GM23338 (cell line): ENCODE data around the gene NR1H3. TPM values are rescaled to one million over a fixed set of nuclear protein-coding genes. Genes with fewer than 3 reads are reported as not detected.

Experiments used
- ATAC-seq: fragments of 200-7000 bp; cut with Tn5 transposase; 3 replicates; pipeline ENCODE4 v1.9.1; 2020
- DNase-seq: peaks from one replicate; pipeline ENCODE4 v3.0.0-alpha.2; 2015; ENCODE audit warnings: low spot score
- H2AFZ ChIP-seq: fragments of 200-600 bp; sonication (generic); 2 replicates; pipeline ENCODE4 v1.8.0; 2016; ENCODE audit warnings: antibody characterized with exemption, mild to moderate bottlenecking, moderate library complexity
- H3F3A ChIP-seq: fragments of 200-600 bp; sonication (generic); replicated peaks from 2 replicates; pipeline ENCODE4 v1.8.0; 2017; ENCODE audit warnings: antibody characterized with exemption, mixed run types, low read depth
- H3K27ac ChIP-seq: fragments of 200-600 bp; sonication (generic); 2 replicates; pipeline ENCODE4 v1.6.1; 2016; ENCODE audit warnings: low read depth
- H3K27me3 ChIP-seq: fragments of 200-600 bp; sonication (generic); 2 replicates; pipeline ENCODE4 v1.8.0; 2016; ENCODE audit warnings: mild to moderate bottlenecking, mixed run types, moderate library complexity; ENCODE audit not compliant: insufficient read depth
- H3K36me3 ChIP-seq: fragments of 200-600 bp; sonication (generic); 2 replicates; pipeline ENCODE4 v1.8.0; 2016; ENCODE audit warnings: mild to moderate bottlenecking; ENCODE audit not compliant: insufficient read depth
- H3K4me1 ChIP-seq: fragments of 200-600 bp; sonication (generic); 2 replicates; pipeline ENCODE4 v1.8.0; 2016; ENCODE audit warnings: mild to moderate bottlenecking, moderate library complexity; ENCODE audit not compliant: insufficient read depth
- H3K4me2 ChIP-seq: fragments of 200-600 bp; sonication (generic); 2 replicates; pipeline ENCODE4 v1.7.1; 2017; ENCODE audit warnings: mixed run types
- H3K4me3 ChIP-seq: fragments of 200-600 bp; sonication (generic); 2 replicates; pipeline ENCODE4 v1.6.1; 2016; ENCODE audit warnings: mixed run types
- H3K79me2 ChIP-seq: fragments of 200-600 bp; sonication (generic); replicated peaks from 2 replicates; pipeline ENCODE4 v1.8.0; 2017; ENCODE audit warnings: mild to moderate bottlenecking; ENCODE audit not compliant: insufficient read depth
- H3K9me2 ChIP-seq: fragments of 200-600 bp; sonication (generic); 2 replicates; pipeline ENCODE4 v1.8.0; 2017; ENCODE audit not compliant: insufficient read depth
- H4K20me1 ChIP-seq: fragments of 200-600 bp; sonication (generic); replicated peaks from 2 replicates; pipeline ENCODE4 v1.8.0; 2017; ENCODE audit warnings: mild to moderate bottlenecking; ENCODE audit not compliant: insufficient read depth
- H3K27ac Mint-ChIP-seq: 2 replicates; pipeline ENCODE4 v1.8.0; 2020; ENCODE audit warnings: inconsistent platforms, mild to moderate bottlenecking, moderate library complexity, mixed read lengths
- H3K27me3 Mint-ChIP-seq: 3 replicates; pipeline ENCODE4 v1.8.0; 2022; ENCODE audit warnings: low read depth, mild to moderate bottlenecking, moderate library complexity, mixed read lengths, inconsistent platforms; ENCODE audit not compliant: insufficient read depth, poor library complexity
- H3K36me3 Mint-ChIP-seq: 3 replicates; pipeline ENCODE4 v1.8.0; 2021; ENCODE audit warnings: low read depth, mild to moderate bottlenecking, inconsistent platforms, moderate library complexity, mixed read lengths
- H3K4me1 Mint-ChIP-seq: 3 replicates; pipeline ENCODE4 v1.8.0; 2020; ENCODE audit warnings: mild to moderate bottlenecking, inconsistent platforms, mixed read lengths
- H3K4me3 Mint-ChIP-seq: 3 replicates; pipeline ENCODE4 v1.8.0; 2021; ENCODE audit warnings: moderate library complexity, mild to moderate bottlenecking, inconsistent platforms, mixed read lengths
- H3K9me3 Mint-ChIP-seq: 3 replicates; pipeline ENCODE4 v1.8.0; 2020; ENCODE audit warnings: moderate library complexity, mild to moderate bottlenecking, inconsistent platforms, mixed read lengths
- CREB1 ChIP-seq: fragments of 250-450 bp; sonication (Bioruptor Pico); IDR thresholded peaks from 2 replicates; pipeline ENCODE4 v1.5.0; 2020; ENCODE audit warnings: low read depth, mild to moderate bottlenecking, moderate library complexity
- CTCF ChIP-seq, 2 experiments: fragments of 200-600 bp in 1 of 2; sonication (generic) in 1 of 2; conservative IDR thresholded peaks; 2 replicates each; pipeline versions ENCODE4 v1.5.1 to v1.6.1; 2016 to 2017; ENCODE audit warnings: antibody characterized with exemption in 2 of 2, low read depth in 2 of 2, mild to moderate bottlenecking in 2 of 2, moderate library complexity in 1 of 2
- ETS1 ChIP-seq: IDR thresholded peaks from 2 replicates; pipeline ENCODE4 v1.6.1; 2016; ENCODE audit warnings: antibody characterized with exemption
- EZH2 ChIP-seq: fragments of 200-600 bp; sonication (generic); IDR thresholded peaks from one replicate; pipeline ENCODE4 v1.8.0; 2017; ENCODE audit warnings: antibody characterized with exemption, mild to moderate bottlenecking, low read depth; ENCODE audit not compliant: unreplicated experiment
- EZH2phosphoT487 ChIP-seq: fragments of 200-600 bp; sonication (generic); IDR thresholded peaks from one replicate; pipeline ENCODE4 v1.8.1; 2018; ENCODE audit warnings: antibody characterized with exemption; ENCODE audit not compliant: unreplicated experiment
- JUNB ChIP-seq: IDR thresholded peaks from one replicate; pipeline ENCODE4 v1.6.1; 2016; ENCODE audit warnings: antibody characterized with exemption; ENCODE audit not compliant: unreplicated experiment
- NANOG ChIP-seq: IDR thresholded peaks from 2 replicates; pipeline ENCODE4 v1.6.1; 2016; ENCODE audit warnings: antibody characterized with exemption, borderline replicate concordance
- POLR2AphosphoS5 ChIP-seq: IDR thresholded peaks from 2 replicates; pipeline ENCODE4 v1.6.1; 2016; ENCODE audit warnings: antibody characterized with exemption, low read depth
- REST ChIP-seq: IDR thresholded peaks from one replicate; pipeline ENCODE4 v1.6.1; 2018; ENCODE audit warnings: antibody characterized with exemption; ENCODE audit not compliant: unreplicated experiment
- STAT1 ChIP-seq: IDR thresholded peaks from one replicate; pipeline ENCODE4 v1.6.1; 2016; ENCODE audit warnings: antibody characterized with exemption; ENCODE audit not compliant: unreplicated experiment
- ZNF114 ChIP-seq: fragments of 250-450 bp; sonication (Bioruptor Pico); IDR thresholded peaks from 2 replicates; pipeline ENCODE4 v1.5.0; 2020; ENCODE audit warnings: mild to moderate bottlenecking, moderate library complexity
- ZNF331 ChIP-seq: fragments of 250-450 bp; sonication (Bioruptor Pico); IDR thresholded peaks from 2 replicates; pipeline ENCODE4 v1.5.0; 2020; ENCODE audit warnings: low read depth, mild to moderate bottlenecking, moderate library complexity
- ZNF462 ChIP-seq: fragments of 250-450 bp; sonication (Bioruptor Pico); IDR thresholded peaks from 2 replicates; pipeline ENCODE4 v1.5.0; 2020; ENCODE audit warnings: mild to moderate bottlenecking, moderate library complexity
- polyA plus RNA-seq: library from polyadenylated mRNA; unstranded; fragments of >200 nt; fragmentation: Nextera tagmentation; extraction: Ambion mirVana; gene quantifications from 2 replicates; pipeline ENCODE4 v1.2.1, GENCODE V29; 2016
- total RNA-seq: library from RNA; depleted of rRNA; stranded (reverse); fragments of >200 nt; shearing (Covaris generic); gene quantifications from 2 replicates; pipeline ENCODE4 v1.2.3, GENCODE V29; 2014

The NR1H3 gene
- total and polyA plus RNA-seq, 2 experiments from 2014 or later = 16.5 to 23.7 TPM

DNA sequence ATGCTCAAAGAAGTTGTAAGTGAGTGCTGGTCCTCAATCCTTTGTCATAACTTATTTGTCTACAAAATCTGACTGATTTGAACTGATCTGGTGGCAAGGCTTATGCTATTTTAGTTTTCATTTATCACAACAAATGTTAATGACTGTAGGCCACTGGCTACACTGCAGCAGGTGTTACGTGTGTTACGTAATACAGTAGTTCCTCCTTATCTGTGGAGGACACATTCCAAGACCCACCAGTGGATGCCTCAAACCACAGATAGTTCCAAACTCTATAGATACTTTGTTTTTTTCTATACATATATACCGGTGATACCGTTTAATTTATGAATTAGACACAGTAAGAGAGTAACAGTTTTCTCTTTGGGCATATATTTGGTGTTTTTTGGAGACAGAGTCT is 19.1 kb downstream of the NR1H3 start:
- H3K4me3 Mint-ChIP-seq = no peak overlapping the region
- Histone ChIP-seq H3K4me1 (peaks cover 2% of the 10 kb centered on the region; the same call in 1 of the 2 replicates), H3K4me3 (no peak overlapping the region), H4K20me1 (peaks cover 22% of the 10 kb centered on the region), H3K9me2 (no peaks in the 10 kb centered on the region), H3K27ac (no peak overlapping the region), H3K4me2 (no peak overlapping the region), H2AFZ (no peak overlapping the region), H3F3A (no peaks in the 10 kb centered on the region), H3K36me3 (peaks cover 29% of the 10 kb centered on the region), H3K27me3 (no peaks in the 10 kb centered on the region), H3K79me2 (peaks cover 27% of the 10 kb centered on the region)
- no peak for ATAC-seq
- TF ChIP-seq POLR2AphosphoS5 (no peak), EZH2phosphoT487 (no peak), ZNF331 (no peak), STAT1 (no peak), CREB1 (CRISPR knock-in tag) (no peak), ETS1 (no peak), JUNB (no peak), REST (no peak), NANOG (no peak), EZH2 (no peak), CTCF (conservative IDR thresholded peaks at IDR 0.05; ENCODE audit: low read depth in 2 of 2) (no peak), ZNF462 (CRISPR knock-in tag) (no peak), ZNF114 (CRISPR knock-in tag) (no peak)
- H3K27ac Mint-ChIP-seq = no peak overlapping the region
- peaks cover 60% of the 10 kb centered on the region for H3K36me3 Mint-ChIP-seq
- H3K9me3 Mint-ChIP-seq = no peaks in the 10 kb centered on the region
- H3K4me1 Mint-ChIP-seq = peaks cover 23% of the 10 kb centered on the region
- H3K27me3 Mint-ChIP-seq = peaks cover 3% of the 10 kb centered on the region
- DNase-seq = no peak
